Adrenal gland (tissue), 12 donors: ENCODE measurements around the gene SYNJ2. TPM values are rescaled to one million over a fixed set of nuclear protein-coding genes. Genes with fewer than 3 reads are reported as not detected.

Experiments
- DNase-seq, 7 donors: peaks; one replicate each; pipeline ENCODE4 v3.0.0-alpha.2; 2019 to 2020
- H3K27ac ChIP-seq, 5 donors: fragments of 200-600 bp; sonication (generic) in 4 of 5; 1 replicate in 3 of 5; 2 replicates in 2 of 5; pipeline versions ENCODE4 v1.5.1 to v1.8.0; 2016 to 2020; ENCODE audit warnings: mild to moderate bottlenecking in 1 of 5
- H3K27me3 ChIP-seq: fragments of 200-600 bp; 2 replicates; pipeline ENCODE4 v1.8.0; 2021
- H3K36me3 ChIP-seq, 2 donors: fragments of 200-600 bp; replicated peaks in 1 of 2; 1 replicate in 1 of 2; 2 replicates in 1 of 2; pipeline versions ENCODE4 v1.5.1 to v1.8.0; 2018 to 2022
- H3K4me1 ChIP-seq, 2 donors: fragments of 200-600 bp; replicated peaks in 1 of 2; 1 replicate in 1 of 2; 2 replicates in 1 of 2; pipeline versions ENCODE4 v1.5.1 to v1.8.0; 2018 to 2021
- H3K4me3 ChIP-seq, 4 donors: fragments of 200-600 bp; sonication (generic) in 3 of 4; one replicate each; pipeline ENCODE4 v1.5.1; 2016 to 2018
- H3K9me3 ChIP-seq, 3 donors: fragments of 200-600 bp; sonication (generic) in 1 of 3; replicated peaks in 1 of 3; 1 replicate in 2 of 3; 2 replicates in 1 of 3; pipeline versions ENCODE4 v1.5.1 to v1.8.0; 2016 to 2021
- POLR2A ChIP-seq, 2 donors: fragments of 450-650 bp; IDR thresholded peaks; one replicate each; pipeline ENCODE4 v1.6.1; 2017; ENCODE audit warnings: antibody characterized with exemption in 2 of 2, mild to moderate bottlenecking in 2 of 2, moderate library complexity in 1 of 2
- WGBS, 4 donors: extraction: QIAGEN DNeasy Blood & Tissue Kit in 2 of 4; methylation state at CpG; one replicate each; pipeline versions ENCODE4 v1.1.5 to v1.1.7; 2013 to 2017; 5-methylcytosine and 5-hydroxymethylcytosine counted together
- intact Hi-C, 2 donors: fragments of 100-400 bp; cut with DNase I; formaldehyde crosslinking; loops; one replicate each; pipeline versions ENCODE4 v1.14.1 to v1.15.0; 2022 to 2023
- polyA plus RNA-seq, 3 donors: library from polyadenylated mRNA; stranded (reverse); fragments of 200-250 nt in 2 of 3; fragments of 350-450 nt in 1 of 3; fragmentation: Illumina TruSeq in 1 of 3; extraction: RNeasy Lipid Tissue Mini Kit (QIAGEN cat#74804) in 1 of 3; gene quantifications; one replicate each; pipeline ENCODE4 v1.2.3, GENCODE V29; 2013 to 2014
- total RNA-seq, 9 donors: library from RNA; depleted of rRNA in 4 of 9; stranded (reverse); fragments of >200 nt in 4 of 9; fragments of 120-200 nt in 1 of 9; fragmentation: NEBNext Ultra II Directional in 1 of 9; extraction: Animal tissue kit (Norgen Biotek cat#: 25700) in 1 of 9; gene quantifications; one replicate each; pipeline versions ENCODE4 v1.1.0 to v1.2.4, GENCODE V29; 2013 to 2023
- TF ChIP-seq, protein P1 (sequence below), 6 experiments: fragments of 450-650 bp in 4 of 6; fragments of 200-600 bp in 2 of 6; sonication (generic) in 1 of 6; IDR thresholded peaks; 1 replicate in 5 of 6; 2 replicates in 1 of 6; pipeline versions ENCODE4 v1.5.1 to v1.8.0; 2016 to 2021; ENCODE audit warnings: antibody characterized with exemption in 6 of 6, mild to moderate bottlenecking in 2 of 6, moderate library complexity in 1 of 6
- donor health status: healthy with polysubstance abuse.
- donor health status: Bipolar disorder and iron deficiency.
- donor health status: DM: yes; HTN: yes; CAD: no.
- donor health status: DM: no; HTN: no; CAD: no.
- donor health status: DM: no; HTN: no; CAD: no.
- donor health status: DM: yes; HTN: yes; CAD: no.

The SYNJ2 gene
- total and polyA plus RNA-seq, 12 donors: 1.6 to 20.5 (median 12.8) TPM

GRCh38 chr6:157987788-157988699, 6.4 kb downstream of the SYNJ2 start:
- no peak for DNase-seq
- intact Hi-C loops: no loop called here
- Histone ChIP-seq H3K4me3 (no peak overlapping the region), H3K27ac (no peak overlapping the region), H3K9me3 (no peaks in the 10 kb centered on the region), H3K27me3 (no peaks in the 10 kb centered on the region), H3K36me3 (no peaks in the 10 kb centered on the region), H3K4me1 (peaks cover 15 to 35% of the 10 kb centered on the region in 2 donors)
- 91 to 93% (median 91%) methylated on average over 14 to 20 of the region's 20 CpGs for WGBS, 4 donors
- no peak for TF ChIP-seq POLR2A (IDR thresholded peaks at IDR 0.05)
- TF ChIP-seq, protein P1, sequence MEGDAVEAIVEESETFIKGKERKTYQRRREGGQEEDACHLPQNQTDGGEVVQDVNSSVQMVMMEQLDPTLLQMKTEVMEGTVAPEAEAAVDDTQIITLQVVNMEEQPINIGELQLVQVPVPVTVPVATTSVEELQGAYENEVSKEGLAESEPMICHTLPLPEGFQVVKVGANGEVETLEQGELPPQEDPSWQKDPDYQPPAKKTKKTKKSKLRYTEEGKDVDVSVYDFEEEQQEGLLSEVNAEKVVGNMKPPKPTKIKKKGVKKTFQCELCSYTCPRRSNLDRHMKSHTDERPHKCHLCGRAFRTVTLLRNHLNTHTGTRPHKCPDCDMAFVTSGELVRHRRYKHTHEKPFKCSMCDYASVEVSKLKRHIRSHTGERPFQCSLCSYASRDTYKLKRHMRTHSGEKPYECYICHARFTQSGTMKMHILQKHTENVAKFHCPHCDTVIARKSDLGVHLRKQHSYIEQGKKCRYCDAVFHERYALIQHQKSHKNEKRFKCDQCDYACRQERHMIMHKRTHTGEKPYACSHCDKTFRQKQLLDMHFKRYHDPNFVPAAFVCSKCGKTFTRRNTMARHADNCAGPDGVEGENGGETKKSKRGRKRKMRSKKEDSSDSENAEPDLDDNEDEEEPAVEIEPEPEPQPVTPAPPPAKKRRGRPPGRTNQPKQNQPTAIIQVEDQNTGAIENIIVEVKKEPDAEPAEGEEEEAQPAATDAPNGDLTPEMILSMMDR (IDR thresholded peaks at IDR 0.05): no peak

GRCh38 chr6:157988700-157989063, 7.0 kb downstream of the SYNJ2 start:
- WGBS, 4 donors: 87 to 91% (median 90%) methylated on average over 8 of the region's 8 CpGs
- no peaks in the 10 kb centered on the region for H3K9me3 ChIP-seq
- no peak overlapping the region for H3K4me3 ChIP-seq
- no peak for DNase-seq
- TF ChIP-seq, protein P1 (IDR thresholded peaks at IDR 0.05): no peak
- no peak for TF ChIP-seq POLR2A (IDR thresholded peaks at IDR 0.05)
- peaks cover 18 to 34% of the 10 kb centered on the region in 2 donors for H3K4me1 ChIP-seq
- H3K27ac ChIP-seq: no peak overlapping the region
- H3K27me3 ChIP-seq: no peaks in the 10 kb centered on the region
- intact Hi-C loops: no loop called here
- H3K36me3 ChIP-seq: no peaks in the 10 kb centered on the region

DNA sequence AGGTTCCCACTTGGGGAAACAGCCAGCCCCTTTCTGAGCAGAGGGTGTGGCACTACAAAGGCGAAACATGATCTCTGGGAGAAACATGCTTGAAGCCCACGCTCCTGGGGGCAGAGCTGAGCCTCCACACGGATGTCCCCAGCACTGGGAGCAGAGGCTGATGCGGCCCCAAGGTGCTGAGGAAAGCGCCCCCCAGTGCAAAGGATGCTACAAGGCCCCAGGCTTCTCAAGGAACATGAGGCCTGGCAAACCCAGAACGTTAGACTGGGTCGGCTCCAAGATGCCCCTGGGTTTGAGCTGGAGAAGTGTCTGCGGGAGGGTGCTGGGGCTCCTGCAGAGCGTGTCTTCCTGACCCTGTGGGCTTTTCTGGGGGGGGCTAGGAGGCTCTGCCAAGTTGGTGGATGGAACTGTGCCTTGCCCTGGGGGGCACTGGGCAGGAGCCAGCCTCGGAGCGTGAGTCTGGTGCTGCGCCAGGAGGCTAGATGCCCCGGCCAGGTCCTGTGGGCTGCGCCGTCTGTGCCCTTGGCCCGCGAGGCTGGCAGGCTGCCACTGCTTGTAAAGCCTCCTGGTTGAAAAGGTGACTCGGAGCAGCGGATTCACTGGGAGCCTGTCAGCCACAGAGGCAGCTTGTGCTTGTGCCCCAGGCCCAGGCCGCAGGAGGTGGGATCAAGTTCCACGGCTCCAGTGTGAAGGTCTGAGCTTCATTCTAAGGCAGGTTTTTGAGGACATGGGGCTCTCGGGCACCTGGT, 8.1 kb downstream of the SYNJ2 start:
- H3K27me3 ChIP-seq: no peaks in the 10 kb centered on the region
- peaks cover 23 to 32% of the 10 kb centered on the region in 2 donors for H3K4me1 ChIP-seq
- H3K4me3 ChIP-seq: no peak overlapping the region
- H3K9me3 ChIP-seq: no peaks in the 10 kb centered on the region
- DNase-seq: peak; percentile 85 to 96 (median 93)
- WGBS, 4 donors: 29 to 70% (median 37%) methylated on average over 9 to 22 of the region's 22 CpGs
- TF ChIP-seq POLR2A (IDR thresholded peaks at IDR 0.05): no peak
- TF ChIP-seq, protein P1 (IDR thresholded peaks at IDR 0.05): no peak
- H3K36me3 ChIP-seq: no peaks in the 10 kb centered on the region
- peak overlapping the region in 3 of 5 donors; percentile 44 to 60 (median 54) for H3K27ac ChIP-seq
- intact Hi-C loops: no loop called here

DNA sequence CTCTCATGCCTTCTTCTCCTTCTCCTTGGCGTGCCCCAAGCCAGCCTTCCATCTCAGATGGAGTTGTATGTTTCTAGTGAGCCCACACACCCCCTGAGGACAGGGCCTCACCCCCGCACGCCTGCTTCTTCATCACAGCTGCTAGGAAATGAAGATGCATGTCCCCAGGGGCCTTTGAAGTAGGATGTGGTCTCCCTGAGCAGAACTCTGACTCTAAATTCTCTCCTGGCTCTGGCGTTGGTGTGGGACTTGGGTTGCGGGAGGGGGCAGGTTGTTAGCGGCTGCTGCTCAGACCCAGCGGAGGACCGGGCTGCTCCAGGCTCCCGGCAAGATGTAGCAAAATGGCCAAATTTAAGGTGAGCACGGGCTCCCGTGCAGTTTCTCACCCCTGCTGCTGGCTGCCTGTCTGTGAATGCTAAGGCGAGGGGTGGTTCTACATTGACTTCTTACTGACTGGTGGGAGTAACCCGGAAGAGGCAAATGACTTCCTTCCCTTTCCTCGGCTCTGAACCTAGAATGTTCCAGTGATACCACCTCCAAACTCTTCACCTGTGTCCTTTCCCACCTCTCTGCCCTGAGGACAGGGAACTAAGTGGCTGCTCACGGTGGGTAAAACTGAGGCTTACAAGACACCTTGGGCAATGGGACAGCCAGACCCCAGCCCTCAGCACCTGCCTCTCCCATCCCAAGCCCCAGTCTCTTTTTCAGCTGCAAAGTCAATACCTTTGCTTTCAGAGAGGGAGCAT, 8.8 kb downstream of the SYNJ2 start:
- no peak overlapping the region for H3K4me3 ChIP-seq

More for the DNA sequence above, 8.8 kb downstream of the SYNJ2 start:
- intact Hi-C loops: no loop called here
- TF ChIP-seq, protein P1 (IDR thresholded peaks at IDR 0.05): no peak
- TF ChIP-seq POLR2A (IDR thresholded peaks at IDR 0.05): no peak
- no peaks in the 10 kb centered on the region for H3K27me3 ChIP-seq
- no peaks in the 10 kb centered on the region for H3K36me3 ChIP-seq
- H3K4me1 ChIP-seq: peaks cover 23 to 31% of the 10 kb centered on the region in 2 donors
- no peak for DNase-seq
- WGBS, 4 donors: 74 to 80% (median 78%) methylated on average over 8 to 15 of the region's 15 CpGs
- peak overlapping the region in 3 of 5 donors; percentile 44 to 60 (median 54) for H3K27ac ChIP-seq
- no peaks in the 10 kb centered on the region for H3K9me3 ChIP-seq
